GM19238 (cell line): Measurements from ENCODE around the gene SLIT3.

ENCODE experiments used
- DNase-seq: peaks from one replicate; pipeline ENCODE4 v3.0.0; 2011; ENCODE audit warnings: low spot score; ENCODE audit not compliant: insufficient read length

The SLIT3 gene

DNA sequence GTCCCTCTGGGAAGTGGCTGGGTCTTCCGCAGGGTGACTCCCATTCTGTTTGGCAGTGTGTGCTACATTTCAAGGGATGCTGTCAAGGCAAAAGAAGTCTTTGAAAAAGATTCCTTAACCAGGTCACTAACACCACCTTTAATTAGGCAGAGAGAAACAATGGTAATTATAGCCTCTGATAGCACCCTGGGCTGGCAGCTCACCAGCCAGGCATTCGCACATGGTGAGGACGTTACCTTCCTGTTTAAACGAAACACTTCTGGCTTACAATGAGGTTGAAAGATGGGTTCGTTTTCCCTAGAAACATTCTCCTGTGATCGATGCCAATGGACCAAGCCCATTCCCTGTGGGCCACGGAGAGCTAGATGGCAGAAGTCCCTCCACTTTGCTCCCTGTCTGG lies 491.7 kb downstream of the SLIT3 start:
- DNase-seq, result no peak

DNA sequence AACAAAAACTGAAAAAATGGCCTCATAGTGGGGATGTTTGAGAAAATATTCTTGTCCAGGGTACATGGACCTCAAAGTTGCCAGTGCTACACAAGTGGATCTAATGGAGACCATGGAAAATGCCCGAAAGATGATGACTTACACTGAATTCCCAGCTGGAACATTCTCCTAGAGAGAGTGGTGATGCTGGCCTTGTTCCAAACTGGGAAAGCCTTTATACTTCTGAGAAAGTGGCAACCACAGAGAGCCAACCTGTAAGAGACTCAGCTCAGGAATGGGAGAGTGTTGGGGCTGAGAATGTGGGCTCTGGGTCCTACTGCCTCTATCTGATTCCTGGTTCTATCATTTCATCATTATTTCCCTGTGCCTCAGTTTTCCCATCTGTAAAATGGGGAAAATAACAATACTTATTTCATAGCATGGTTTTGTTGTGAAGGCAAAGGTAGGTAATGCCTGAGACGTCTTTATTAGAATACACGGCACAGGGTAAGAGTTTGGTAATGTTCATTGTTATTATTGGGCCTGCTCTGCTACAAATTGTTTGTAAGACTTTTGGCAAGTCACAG lies 492.8 kb downstream of the SLIT3 start:
- no peak for DNase-seq

DNA sequence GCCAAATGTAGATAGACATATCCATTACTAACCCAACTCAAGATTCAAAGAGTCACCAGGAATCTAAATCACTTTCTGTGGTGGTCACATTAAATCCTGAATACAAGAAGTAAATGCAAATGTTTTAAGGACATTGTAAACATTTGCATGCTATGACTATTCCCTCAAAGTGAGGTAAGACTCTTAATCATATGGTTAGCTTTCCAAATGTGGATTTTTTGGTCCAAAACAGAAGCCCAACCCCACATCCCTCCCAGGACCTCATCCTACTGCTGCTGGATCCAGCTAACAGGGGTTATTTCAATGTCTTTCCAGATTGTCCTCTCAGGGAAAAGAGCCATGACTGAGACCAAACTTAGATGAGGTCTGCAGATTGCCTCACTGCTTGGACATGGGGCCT lies 493.7 kb downstream of the SLIT3 start:
- DNase-seq, result no peak

DNA sequence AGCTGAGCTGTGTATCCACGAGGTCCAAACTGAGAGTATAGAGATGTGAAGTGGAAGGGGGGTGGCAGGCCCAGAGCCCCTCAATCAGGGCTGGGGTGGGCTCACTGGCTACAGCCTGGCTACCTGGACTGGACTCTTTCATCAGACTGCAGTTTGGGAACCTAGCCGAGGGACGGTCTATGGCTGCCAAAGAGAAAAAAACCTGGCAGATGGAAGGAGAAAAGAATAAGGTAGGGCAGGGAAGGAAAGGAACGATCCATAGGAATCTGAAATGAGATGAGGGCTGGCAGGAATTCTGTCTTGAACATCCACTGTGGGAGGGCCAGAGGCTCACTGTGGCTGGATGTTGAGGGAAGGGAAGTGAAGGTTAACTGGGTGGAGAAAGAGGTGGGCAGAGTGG lies 497.4 kb downstream of the SLIT3 start:
- no peak for DNase-seq

DNA sequence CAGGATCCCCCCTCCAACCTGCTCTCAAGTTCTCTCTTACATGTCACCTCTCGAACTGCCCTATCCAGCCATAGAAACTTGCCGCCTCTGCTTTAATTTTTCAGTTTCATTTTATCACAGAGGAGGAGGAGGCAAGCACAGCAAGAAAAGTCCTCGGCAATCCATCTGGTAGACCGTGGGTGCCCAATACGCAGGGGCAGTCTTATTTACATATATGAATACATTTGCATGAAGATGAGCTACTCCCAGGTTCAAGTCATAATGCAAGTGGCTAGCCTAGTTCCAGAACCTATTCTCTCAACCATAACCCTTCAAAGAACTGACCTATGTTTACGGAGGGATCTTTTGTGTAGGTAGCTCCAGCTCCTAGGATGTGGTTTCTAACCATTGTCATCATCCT lies 498.6 kb downstream of the SLIT3 start:
- no peak for DNase-seq

DNA sequence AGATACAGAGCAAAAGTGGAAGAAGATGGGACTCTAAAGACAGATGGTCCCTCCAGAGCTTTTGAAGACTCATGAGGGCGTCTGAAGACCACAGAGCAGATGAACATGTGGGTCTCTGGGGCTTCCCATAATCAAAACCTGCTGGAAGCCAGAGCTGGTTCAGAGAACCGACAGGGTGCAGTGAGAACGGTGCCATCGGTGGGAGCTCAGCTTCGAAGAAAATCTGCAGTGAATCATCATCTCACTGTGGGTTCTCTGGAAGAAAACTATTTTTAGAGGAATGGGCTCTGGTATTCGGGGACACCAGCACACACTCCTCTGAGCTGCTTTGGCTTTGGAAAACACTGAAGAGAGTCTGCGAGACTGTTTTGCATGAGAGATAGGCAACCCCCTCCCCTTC lies 499.4 kb downstream of the SLIT3 start:
- no peak for DNase-seq

DNA sequence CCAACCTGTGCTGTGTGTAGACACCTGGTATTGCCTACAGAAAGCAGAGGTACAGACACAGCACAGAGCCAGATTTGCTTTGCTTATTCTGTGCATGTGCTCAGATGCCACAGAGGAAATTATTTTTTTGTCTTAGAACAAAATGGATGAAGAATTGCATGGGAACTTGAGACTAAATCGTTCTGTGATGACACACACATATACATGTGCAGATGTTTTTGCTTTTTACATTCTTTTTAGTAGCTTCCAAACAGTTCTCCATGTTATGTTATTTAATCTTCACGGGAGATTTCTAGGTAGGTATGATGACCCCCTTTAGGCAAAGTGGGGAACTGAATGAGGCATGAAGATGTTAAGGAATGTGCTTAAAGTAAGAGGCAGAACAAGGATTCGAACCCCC lies 500.2 kb downstream of the SLIT3 start:
- DNase-seq, result no peak

DNA sequence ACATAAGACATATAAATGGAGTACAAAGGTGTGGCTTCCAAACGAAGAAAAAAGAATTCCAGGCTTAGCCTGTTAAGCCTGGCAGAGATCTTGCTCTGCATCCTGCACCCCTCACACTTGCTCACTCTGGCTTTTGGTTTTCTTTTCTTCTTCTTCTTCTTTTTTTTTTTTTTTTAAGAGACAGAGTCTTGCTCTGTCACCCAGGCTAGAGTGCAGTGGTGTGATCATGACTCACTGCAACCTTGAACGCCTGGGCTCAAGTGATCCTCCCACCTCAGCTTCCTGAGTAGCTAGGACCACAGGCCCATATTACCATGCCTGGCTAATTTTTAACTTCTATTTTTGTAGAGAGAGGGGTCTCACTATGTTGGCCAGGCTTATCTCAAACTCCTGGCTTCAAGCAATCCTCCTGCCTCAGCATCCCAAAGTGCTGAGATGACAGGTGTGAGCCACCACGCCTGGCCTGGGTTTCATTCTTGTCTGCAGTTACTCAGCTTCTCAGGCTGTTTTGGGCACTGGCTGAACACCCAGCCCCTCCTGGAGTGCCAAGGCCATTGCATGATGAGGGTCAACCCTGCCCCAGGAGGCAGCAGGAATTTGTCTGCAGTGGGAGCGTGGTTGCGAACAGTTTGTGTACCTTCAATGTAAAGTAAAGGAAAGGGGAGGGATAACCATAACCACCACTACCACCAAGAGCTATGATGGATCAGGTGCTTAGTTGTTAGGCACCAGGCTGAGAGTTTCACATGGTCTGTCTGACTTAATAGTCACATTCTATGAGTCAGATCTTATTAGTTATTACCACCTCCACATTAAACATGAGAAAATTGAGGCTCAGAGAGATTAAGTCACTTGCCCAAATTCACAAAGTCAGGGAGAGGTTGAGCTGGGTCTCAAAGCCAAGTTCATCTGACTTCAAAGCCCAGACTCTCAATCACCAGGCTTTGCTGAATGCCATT lies 502.6 kb downstream of the SLIT3 start:
- DNase-seq, result no peak

DNA sequence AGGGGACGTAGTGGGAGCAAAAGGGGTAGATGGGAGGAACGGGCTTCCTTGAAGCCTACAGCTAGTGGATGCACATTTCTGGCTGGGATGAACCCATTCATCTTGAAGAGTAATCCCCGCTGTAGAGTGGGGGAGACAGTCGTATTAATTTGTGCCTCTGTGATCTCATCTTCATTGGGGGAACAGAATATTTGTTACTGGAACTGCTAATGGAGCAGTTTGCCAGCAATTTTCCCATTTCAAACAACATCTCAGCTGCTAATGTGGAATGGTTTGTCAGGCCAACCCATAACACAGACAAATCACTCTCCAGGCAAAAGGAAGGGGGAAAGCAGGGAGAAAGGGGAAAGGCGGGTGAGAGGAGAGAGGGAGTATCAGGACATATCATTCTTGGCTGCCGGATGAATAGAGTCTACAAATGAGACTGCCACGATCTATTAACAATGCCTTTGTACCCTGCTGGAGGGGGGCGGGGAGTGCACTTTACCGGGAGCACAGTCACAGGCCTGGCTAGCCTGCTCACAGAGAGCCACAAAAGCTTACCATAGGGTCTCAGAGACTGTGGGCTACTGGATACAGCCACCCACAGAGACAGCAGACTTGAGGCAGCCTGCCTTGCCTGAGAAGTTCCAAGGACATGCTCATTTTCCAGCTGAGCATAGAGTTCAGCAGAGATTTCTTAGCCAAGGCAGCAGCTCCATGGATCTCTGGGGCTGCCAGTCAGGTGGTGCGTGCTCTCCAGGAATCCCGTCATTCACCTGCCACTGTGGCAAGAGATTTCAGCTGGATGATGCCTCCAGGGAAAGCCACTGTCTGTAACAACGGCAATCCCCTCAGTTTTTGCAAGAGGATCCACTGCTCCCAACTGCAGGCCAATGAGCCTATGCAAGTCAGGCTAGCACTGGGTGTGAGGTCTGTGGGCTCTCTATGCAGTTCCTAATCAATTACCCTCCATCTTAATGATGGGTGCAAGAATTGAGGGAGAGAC lies 504.1 kb downstream of the SLIT3 start:
- no peak for DNase-seq

DNA sequence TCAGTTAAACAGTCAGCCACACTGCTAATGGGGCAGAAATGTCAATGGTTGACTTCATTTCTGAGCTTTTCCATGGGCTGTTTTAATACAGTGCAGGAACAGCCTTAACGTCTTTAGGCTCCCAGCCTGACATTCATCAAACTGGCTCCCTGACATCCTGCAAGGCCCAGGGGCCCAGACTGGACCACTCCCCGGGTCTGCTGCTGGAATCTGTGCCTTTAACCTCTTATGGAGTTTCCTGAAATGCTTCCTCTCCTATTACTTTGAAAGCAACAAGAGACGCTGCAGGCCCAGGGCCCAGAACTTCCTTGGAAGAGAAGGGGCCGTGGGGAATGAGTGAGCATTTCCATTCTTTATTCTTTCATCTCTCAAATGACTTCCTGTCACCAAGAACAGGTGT lies 504.9 kb downstream of the SLIT3 start:
- DNase-seq, result no peak

DNA sequence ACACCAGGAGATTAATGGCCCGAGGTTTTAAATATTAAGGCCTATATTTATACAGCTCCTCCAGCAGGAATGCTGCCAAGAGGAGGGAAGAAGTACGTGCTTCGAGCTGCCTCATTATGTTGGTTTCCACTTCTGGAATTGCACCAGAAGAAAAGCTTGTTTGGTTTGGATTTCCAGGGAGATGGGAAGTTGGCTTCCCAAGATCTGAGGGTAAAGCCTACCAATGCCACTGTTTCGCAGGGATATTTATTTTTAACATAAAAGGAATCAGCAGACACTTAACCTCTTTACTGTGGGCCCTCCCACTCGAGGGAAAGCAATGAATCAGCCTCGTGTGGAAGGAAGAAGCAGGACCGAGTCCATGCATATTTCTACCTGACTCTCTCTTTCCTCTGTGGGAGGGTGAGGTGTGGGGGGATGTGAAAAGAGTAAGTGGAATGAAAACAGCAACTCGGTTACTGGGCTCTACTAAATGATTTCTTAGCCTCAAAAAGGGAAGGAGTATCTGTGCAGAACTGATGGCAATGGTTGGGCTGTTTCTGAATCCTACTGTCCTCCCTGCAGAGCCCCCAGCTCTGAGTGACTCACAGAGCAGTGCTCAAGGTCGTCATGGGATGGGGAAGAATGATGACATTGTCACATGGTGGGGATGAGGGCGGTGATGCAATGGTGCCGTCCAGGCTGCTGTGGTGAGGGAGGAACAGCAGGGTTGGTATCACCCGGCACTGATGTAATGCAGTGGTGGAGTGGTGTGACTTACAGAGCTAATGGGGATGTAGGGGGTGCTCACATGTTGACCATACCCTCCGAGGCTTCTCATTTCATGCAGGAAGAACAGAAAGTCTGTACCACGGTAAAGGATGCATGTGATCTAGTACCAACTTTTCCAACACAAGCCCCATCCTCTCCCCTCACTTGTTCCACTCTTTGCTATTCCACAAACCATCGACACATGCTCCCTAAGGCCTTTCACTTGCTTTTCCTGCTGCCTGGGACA lies 506.8 kb downstream of the SLIT3 start:
- DNase-seq, result no peak

DNA sequence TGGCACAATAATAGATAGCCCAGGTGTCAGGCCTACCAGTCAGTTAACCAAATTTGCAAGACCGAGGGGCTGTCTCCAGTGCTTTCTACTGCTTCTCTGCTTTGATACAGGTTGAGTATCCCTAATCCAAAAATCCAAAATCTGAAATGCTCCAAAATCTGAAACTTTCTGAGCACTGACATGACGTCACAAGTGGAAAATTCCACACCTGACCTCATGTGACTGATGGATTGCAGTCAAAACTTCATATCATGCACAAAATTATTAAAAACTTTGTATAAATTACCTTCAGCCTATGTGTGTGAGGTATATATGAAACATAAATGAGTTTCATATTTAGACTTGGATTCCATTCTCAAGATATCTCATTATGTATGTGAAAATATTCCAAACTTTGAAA lies 508.3 kb downstream of the SLIT3 start:
- DNase-seq, result no peak

DNA sequence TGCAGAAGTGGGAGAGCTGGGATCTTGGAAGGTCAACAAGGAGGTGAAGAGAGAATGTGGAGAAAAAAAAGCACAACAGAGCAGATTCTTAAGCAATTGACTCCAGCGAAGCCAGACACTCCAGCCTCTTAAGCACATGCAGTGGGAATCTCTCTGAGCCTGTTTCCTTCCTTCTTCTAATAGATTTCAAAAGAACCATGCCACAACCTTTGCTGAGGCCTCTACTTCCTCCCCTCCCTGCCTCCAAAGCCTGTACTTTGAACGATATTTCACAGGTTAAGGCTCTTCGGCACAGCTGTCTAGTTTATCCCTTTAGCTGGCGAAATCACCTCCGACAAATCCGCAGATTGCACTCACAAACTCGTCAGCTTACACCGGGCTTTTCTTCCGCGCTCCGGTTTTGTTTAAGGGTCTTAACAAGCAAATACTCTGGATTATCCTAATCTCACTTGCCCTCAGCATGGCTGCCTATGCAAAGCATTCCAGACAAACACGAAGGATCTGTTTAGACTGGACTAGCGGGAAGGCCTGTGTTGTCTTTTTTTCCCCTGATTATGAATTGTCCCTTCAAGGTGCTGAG lies 510.2 kb downstream of the SLIT3 start:
- no peak for DNase-seq

DNA sequence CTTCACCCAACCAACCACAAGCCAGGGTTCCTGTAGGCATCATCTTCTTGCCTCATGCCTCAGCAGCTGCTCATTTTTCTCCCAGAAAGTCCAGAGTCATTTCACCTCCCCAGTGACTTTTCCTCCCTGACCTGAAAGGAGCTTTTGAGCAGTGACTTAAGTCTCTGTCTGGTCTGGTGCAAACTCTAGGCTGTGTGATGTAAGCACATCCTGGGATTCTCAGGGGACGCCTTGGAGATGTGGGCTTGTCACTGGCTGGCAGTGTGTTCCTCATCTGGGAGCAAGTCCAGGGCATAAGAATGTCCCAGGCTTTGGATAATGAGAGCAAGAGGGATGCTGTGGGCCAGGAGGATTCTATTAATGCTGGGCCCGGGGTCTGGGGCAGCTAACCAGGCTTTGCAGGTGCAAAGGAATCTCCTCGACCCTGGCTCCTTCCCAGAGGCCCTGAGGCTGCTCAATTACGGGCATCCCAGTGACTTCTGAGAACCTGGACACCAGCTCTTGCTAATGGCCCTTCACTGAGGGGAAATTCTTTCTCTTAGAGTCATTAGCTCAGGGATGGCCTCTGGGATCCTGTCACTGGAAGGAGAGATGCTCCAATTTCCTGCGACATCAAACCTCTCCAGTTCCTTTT lies 510.8 kb downstream of the SLIT3 start:
- DNase-seq, result no peak

DNA sequence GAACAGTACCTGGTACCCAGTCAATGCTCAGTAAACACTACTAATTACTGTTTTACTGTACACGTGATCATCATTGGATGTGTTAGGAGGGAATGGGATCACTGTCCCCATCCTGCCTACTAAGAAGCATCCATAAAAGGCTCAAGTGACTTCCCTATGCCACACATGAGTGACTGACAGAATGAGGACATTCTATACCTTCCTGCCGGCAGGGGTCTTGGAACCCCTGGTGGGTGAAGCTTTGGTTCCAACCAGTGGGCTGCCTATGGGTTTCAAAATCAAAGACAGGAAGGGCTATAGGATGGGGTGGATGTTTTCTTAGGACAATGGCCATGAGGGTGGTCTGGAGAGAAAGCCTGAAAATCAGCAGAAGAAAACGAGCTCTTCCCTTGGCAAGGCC lies 512.2 kb downstream of the SLIT3 start:
- no peak for DNase-seq

DNA sequence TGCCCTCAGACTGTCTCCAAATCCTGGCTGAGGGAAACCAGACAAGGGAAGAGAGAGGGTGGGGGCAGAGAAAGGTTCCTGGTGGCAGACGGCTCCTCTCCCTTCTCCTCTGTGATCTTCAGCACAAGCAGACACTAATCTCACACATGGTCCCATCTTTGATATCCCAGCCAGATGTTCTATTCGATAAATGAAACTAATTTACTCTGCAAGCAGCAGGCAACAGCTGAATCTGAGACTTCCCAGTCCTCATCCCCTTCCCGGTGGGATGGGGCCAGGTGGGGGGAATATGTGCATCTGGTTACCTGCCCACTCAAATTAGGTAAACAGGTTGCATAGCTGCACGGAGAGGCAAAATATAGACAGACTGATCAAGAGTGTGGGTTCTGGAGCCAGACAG lies 512.8 kb downstream of the SLIT3 start:
- no peak for DNase-seq

DNA sequence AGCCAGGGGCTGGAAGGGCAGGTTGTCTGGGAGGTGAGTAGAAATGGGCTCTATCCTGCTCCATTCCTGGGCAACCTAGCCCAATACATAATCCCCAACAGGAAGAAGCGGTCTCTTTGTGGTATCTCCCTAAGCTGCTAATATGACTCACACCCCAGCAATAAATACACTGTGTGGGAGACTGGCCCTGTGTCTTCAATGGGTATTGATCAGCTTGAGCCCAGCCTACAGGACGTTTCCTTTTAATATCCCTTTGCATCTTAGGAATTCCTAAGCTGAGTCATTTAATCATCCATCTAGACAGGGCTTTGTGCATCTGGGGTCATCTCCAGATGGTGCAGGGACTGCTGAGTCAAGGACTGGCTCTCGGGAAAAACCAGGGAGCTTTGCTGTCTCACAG lies 514.8 kb downstream of the SLIT3 start:
- no peak for DNase-seq

DNA sequence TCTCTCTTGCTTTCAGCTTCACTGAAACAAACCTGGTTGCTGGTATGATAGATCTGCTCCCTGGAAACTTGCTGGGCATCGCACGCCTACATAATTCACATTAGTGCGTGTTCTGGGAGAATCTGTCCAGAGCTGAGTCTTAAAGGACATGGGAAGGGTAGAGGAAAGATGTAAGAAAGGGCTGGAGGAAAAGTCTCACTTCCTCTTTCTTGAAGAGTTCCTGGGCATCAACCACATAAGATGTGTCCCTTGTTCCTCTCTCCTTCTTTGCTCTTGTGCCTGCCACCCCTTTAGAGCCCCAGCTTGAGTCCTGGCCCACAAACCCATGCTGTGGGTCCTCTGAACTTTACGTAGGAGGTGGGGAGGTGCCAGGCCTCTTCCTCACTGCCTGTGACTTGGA lies 516.5 kb downstream of the SLIT3 start:
- no peak for DNase-seq

DNA sequence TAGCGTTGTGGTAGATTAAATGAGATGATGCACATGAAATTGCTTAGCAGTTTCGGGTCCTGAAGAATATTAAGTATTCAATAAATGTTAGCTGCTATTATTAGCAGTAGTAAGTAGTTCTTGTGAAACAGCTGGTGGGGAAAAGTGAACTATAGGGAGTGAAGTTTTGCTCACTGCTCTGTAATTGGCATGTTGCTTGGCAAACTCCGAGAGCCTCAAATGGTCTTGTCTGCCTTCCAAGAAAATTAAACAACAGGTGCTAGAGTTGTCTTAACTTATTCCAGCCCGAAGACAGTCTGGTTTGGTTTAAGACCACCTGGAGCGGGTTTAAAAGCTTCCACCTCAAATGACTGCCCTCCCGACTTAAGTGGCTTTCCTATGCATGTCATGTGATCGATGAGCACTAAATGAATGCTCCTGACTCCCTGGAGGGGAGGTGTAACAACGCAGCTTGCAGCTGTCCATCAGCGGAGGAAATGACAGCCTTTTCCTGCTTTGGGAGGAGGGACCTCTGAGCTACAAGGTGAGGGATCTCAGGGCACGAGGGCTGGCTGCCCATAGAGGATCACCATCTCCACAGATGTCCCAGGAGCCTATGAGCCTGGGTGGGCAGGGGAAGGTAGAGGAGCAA lies 518.9 kb downstream of the SLIT3 start:
- no peak for DNase-seq
